ENCODE results near the gene LIPC.

The LIPC gene

GRCh38 chr15:58475573-58476524 lies 44.1 kb downstream of the LIPC start:
- no peak for DNase-seq (ENCODE audit: low read depth)

GRCh38 chr15:58476525-58477162 lies 44.9 kb downstream of the LIPC start:
- no peak for DNase-seq (ENCODE audit: low read depth)

GRCh38 chr15:58477170-58477569 lies 45.4 kb downstream of the LIPC start:
- DNase-seq (ENCODE audit: low read depth): no peak

GRCh38 chr15:58478035-58478434 lies 46.2 kb downstream of the LIPC start:
- DNase-seq (ENCODE audit: low read depth): no peak

- no peak for DNase-seq (ENCODE audit: low read depth)
Observed at GRCh38 chr15:58478579-58478978, 46.8 kb downstream of the LIPC start.

GRCh38 chr15:58479941-58480340 lies 48.1 kb downstream of the LIPC start:
- DNase-seq (ENCODE audit: low read depth): no peak

GRCh38 chr15:58483376-58483775 lies 51.6 kb downstream of the LIPC start:
- DNase-seq (ENCODE audit: low read depth): no peak

- no peak for DNase-seq (ENCODE audit: low read depth)
Observed at GRCh38 chr15:58484791-58485600, 53.2 kb downstream of the LIPC start.

- no peak for DNase-seq (ENCODE audit: low read depth)
Observed at GRCh38 chr15:58486062-58486461, 54.3 kb downstream of the LIPC start.

- DNase-seq (ENCODE audit: low read depth): no peak
Observed at GRCh38 chr15:58486564-58486963, 54.8 kb downstream of the LIPC start.

GRCh38 chr15:58487041-58487723 lies 55.4 kb downstream of the LIPC start:
- DNase-seq (ENCODE audit: low read depth): no peak

- DNase-seq (ENCODE audit: low read depth): no peak
Observed at GRCh38 chr15:58487724-58488120, 55.9 kb downstream of the LIPC start.

- DNase-seq (ENCODE audit: low read depth): no peak
Observed at GRCh38 chr15:58489289-58490085, 57.7 kb downstream of the LIPC start.

GRCh38 chr15:58490086-58490887 lies 58.5 kb downstream of the LIPC start:
- DNase-seq (ENCODE audit: low read depth): no peak

GRCh38 chr15:58490888-58491473 lies 59.2 kb downstream of the LIPC start:
- DNase-seq (ENCODE audit: low read depth): no peak

GRCh38 chr15:58491499-58492202 lies 59.9 kb downstream of the LIPC start:
- no peak for DNase-seq (ENCODE audit: low read depth)

GRCh38 chr15:58492661-58493397 lies 61.0 kb downstream of the LIPC start:
- DNase-seq (ENCODE audit: low read depth): no peak

GRCh38 chr15:58494567-58494966 lies 62.8 kb downstream of the LIPC start:
- DNase-seq (ENCODE audit: low read depth): no peak
